HepG2 (cell line): ENCODE results near the gene ABCC3. TPM values are rescaled to one million over a fixed set of nuclear protein-coding genes. Genes with fewer than 3 reads are reported as not detected.

ENCODE experiments used
- DMAP1 ChIP-seq: IDR thresholded peaks from 2 replicates; pipeline ENCODE4 v1.6.1; 2016
- ERF ChIP-seq: IDR thresholded peaks from 2 replicates; pipeline ENCODE4 v1.6.1; 2018; ENCODE audit warnings: missing biosample characterization, missing genetic modification reagents
- FOXA1 ChIP-seq, 2 experiments: fragments of 450-650 bp in 1 of 2; sonication (generic) in 1 of 2; formaldehyde crosslinking in 1 of 2; IDR thresholded peaks; 2 replicates each; pipeline versions ENCODE4 v1.4.0 to v1.6.1; 2016 to 2020; ENCODE audit warnings: missing genetic modification reagents in 1 of 2
- FOXP4 ChIP-seq: sonication (generic); formaldehyde crosslinking; IDR thresholded peaks from 2 replicates; pipeline ENCODE4 v1.4.0; 2020; ENCODE audit warnings: missing genetic modification reagents
- GFI1 ChIP-seq: sonication (generic); formaldehyde crosslinking; IDR thresholded peaks from 2 replicates; pipeline ENCODE4 v1.5.0; 2020; ENCODE audit warnings: missing genetic modification reagents, mild to moderate bottlenecking, borderline replicate concordance
- MED8 ChIP-seq: sonication (generic); formaldehyde crosslinking; IDR thresholded peaks from 2 replicates; pipeline ENCODE4 v1.8.1; 2023; ENCODE audit warnings: mild to moderate bottlenecking, missing genetic modification reagents; ENCODE audit not compliant: insufficient replicate concordance
- MYC ChIP-seq: sonication (generic); formaldehyde crosslinking; IDR thresholded peaks from 2 replicates; pipeline ENCODE4 v1.9.0; 2021; ENCODE audit warnings: missing genetic modification reagents, borderline replicate concordance
- NFE2 ChIP-seq: sonication (generic); formaldehyde crosslinking; IDR thresholded peaks from 2 replicates; pipeline ENCODE4 v1.4.0; 2020; ENCODE audit warnings: missing genetic modification reagents
- NKX3-1 ChIP-seq: sonication (generic); formaldehyde crosslinking; IDR thresholded peaks from 2 replicates; pipeline ENCODE4 v1.5.0; 2020; ENCODE audit warnings: missing genetic modification reagents
- PPARG ChIP-seq: conservative IDR thresholded peaks from 2 replicates; pipeline ENCODE4 v1.6.1; 2016; ENCODE audit warnings: missing biosample characterization, missing genetic modification reagents
- RXRB ChIP-seq: IDR thresholded peaks from 2 replicates; pipeline ENCODE4 v1.6.1; 2016; ENCODE audit warnings: borderline replicate concordance, missing genetic modification reagents, missing compliant biosample characterization
- SIN3B ChIP-seq: fragments of 150-350 bp; IDR thresholded peaks from 2 replicates; pipeline ENCODE4 v1.6.1; 2014; ENCODE audit warnings: low read length
- TBX2 ChIP-seq: sonication (generic); formaldehyde crosslinking; IDR thresholded peaks from 2 replicates; pipeline ENCODE4 v1.5.0; 2020; ENCODE audit warnings: missing genetic modification reagents, mild to moderate bottlenecking, borderline replicate concordance
- TFAP4 ChIP-seq: sonication (generic); IDR thresholded peaks from 2 replicates; pipeline ENCODE4 v1.6.1; 2016; ENCODE audit warnings: low read depth, borderline replicate concordance
- TOPORS ChIP-seq: sonication (generic); formaldehyde crosslinking; IDR thresholded peaks from 2 replicates; pipeline ENCODE4 v1.8.0; 2023; ENCODE audit warnings: mild to moderate bottlenecking, missing genetic modification reagents
- ZBED4 ChIP-seq: sonication (generic); formaldehyde crosslinking; IDR thresholded peaks from 2 replicates; pipeline ENCODE4 v1.4.0; 2020; ENCODE audit warnings: missing genetic modification reagents, borderline replicate concordance
- ZFP90 ChIP-seq: sonication (generic); formaldehyde crosslinking; IDR thresholded peaks from 2 replicates; pipeline ENCODE4 v1.8.0; 2022; ENCODE audit warnings: missing genetic modification reagents, mild to moderate bottlenecking, inconsistent platforms, borderline replicate concordance
- ZFX ChIP-seq: sonication (generic); formaldehyde crosslinking; IDR thresholded peaks from 2 replicates; pipeline ENCODE4 v1.4.0; 2020; ENCODE audit warnings: mild to moderate bottlenecking, low read depth, missing genetic modification reagents, moderate library complexity
- ZNF292 ChIP-seq: sonication (generic); formaldehyde crosslinking; IDR thresholded peaks from 2 replicates; pipeline ENCODE4 v1.8.1; 2022; ENCODE audit warnings: mild to moderate bottlenecking, low read depth, missing genetic modification reagents, borderline replicate concordance
- ZNF639 ChIP-seq: conservative IDR thresholded peaks from 2 replicates; pipeline ENCODE4 v1.6.1; 2018; ENCODE audit warnings: missing genetic modification reagents
- ZNF746 ChIP-seq: sonication (generic); formaldehyde crosslinking; IDR thresholded peaks from 2 replicates; pipeline ENCODE4 v1.8.0; 2022; ENCODE audit warnings: mild to moderate bottlenecking, missing genetic modification reagents
- polyA plus RNA-seq, 8 experiments: library from polyadenylated mRNA; depleted of rRNA in 3 of 8; stranded (reverse) in 7 of 8; unstranded in 1 of 8; fragments of >200 nt; fragmentation: Illumina TruSeq in 4 of 8; extraction: Trizol in 4 of 8; gene quantifications; 2 replicates each; pipeline versions ENCODE4 v1.2.1 to v1.2.3, GENCODE V29; 2011 to 2016; ENCODE audit warnings: low read depth in 4 of 8, missing spikeins in 1 of 8, mixed read lengths in 1 of 8; ENCODE audit not compliant: insufficient read depth in 1 of 8
- total RNA-seq, 5 experiments: library from RNA; depleted of rRNA; stranded (reverse); fragments of >200 nt; fragmentation: Illumina TruSeq; extraction: Trizol; gene quantifications; 2 replicates each; pipeline ENCODE4 v1.2.3, GENCODE V29; 2016; ENCODE audit warnings: low read depth in 1 of 5

Gene ABCC3
- total and polyA plus RNA-seq, 2 of the 13 experiments (the other 11 are each of a cell fraction or from before 2014, with no cell fraction given) = 25.2 to 50.7 TPM

- TF ChIP-seq PPARG (CRISPR knock-in tag) = peak; percentile 65
- peak; percentile 64; the same call in 1 of the 2 replicates for TF ChIP-seq FOXP4 (CRISPR knock-in tag)
- no peak for TF ChIP-seq NKX3-1
- peak; percentile 78 for TF ChIP-seq ZFX (CRISPR knock-in tag)
- 0 out of 2 replicates have a peak, but pooled peaks have one; percentile 25 for TF ChIP-seq ZNF639 (CRISPR knock-in tag)
- TF ChIP-seq MED8 (CRISPR knock-in tag) = peak; percentile 52
- no peak for TF ChIP-seq TOPORS
- peak; percentile 95 for TF ChIP-seq MYC (CRISPR knock-in tag)
- peak; percentile 54; the same call in 1 of the 2 replicates for TF ChIP-seq GFI1
- no peak for TF ChIP-seq ZBED4 (CRISPR knock-in tag)
- TF ChIP-seq ZNF292 (CRISPR knock-in tag) = peak; percentile 66; the same call in 1 of the 2 replicates
- peak; percentile 97 for TF ChIP-seq RXRB (CRISPR knock-in tag)
- TF ChIP-seq NFE2 = peak; percentile 11; the same call in 1 of the 2 replicates
- no peak for TF ChIP-seq FOXA1 (IDR thresholded peaks at IDR 0.05)
- 0 out of 2 replicates have a peak, but pooled peaks have one; percentile 3 for TF ChIP-seq FOXA1 (CRISPR knock-in tag; IDR thresholded peaks at IDR 0.05)
- 0 out of 2 replicates have a peak, but pooled peaks have one; percentile 50 for TF ChIP-seq ZFP90 (CRISPR knock-in tag)
- 0 out of 2 replicates have a peak, but pooled peaks have one; percentile 34 for TF ChIP-seq DMAP1
- TF ChIP-seq SIN3B = no peak
- TF ChIP-seq ZNF746 (CRISPR knock-in tag) = peak; percentile 56; the same call in 1 of the 2 replicates
- peak; percentile 77 for TF ChIP-seq TBX2 (CRISPR knock-in tag)
- TF ChIP-seq TFAP4 = peak; percentile 34; the same call in 1 of the 2 replicates
- TF ChIP-seq ERF (CRISPR knock-in tag) = peak; percentile 78
These were observed 6.1 kb downstream of the ABCC3 start (continued) for GRCh38 chr17:50640686-50641351.
